ENCODE measurements around the gene AUTS2.

AUTS2 gene

GRCh38 chr7:69625798-69626197 is 27.5 kb downstream of the AUTS2 start:
- no peak for DNase-seq

GRCh38 chr7:69630292-69630691 is 32.0 kb downstream of the AUTS2 start:
- DNase-seq: no peak

- DNase-seq: no peak
Observed at GRCh38 chr7:69631131-69631530, 32.9 kb downstream of the AUTS2 start.

GRCh38 chr7:69632280-69632679 is 34.0 kb downstream of the AUTS2 start:
- DNase-seq: no peak

GRCh38 chr7:69633122-69633831 is 35.0 kb downstream of the AUTS2 start:
- DNase-seq: no peak

- DNase-seq: no peak
Observed at GRCh38 chr7:69635555-69636185, 37.4 kb downstream of the AUTS2 start.

- DNase-seq: no peak
Observed at GRCh38 chr7:69638674-69639073, 40.4 kb downstream of the AUTS2 start.

GRCh38 chr7:69640216-69640615 is 41.9 kb downstream of the AUTS2 start:
- no peak for DNase-seq

- no peak for DNase-seq
Observed at GRCh38 chr7:69640925-69641594, 42.8 kb downstream of the AUTS2 start.

GRCh38 chr7:69643265-69643664 is 45.0 kb downstream of the AUTS2 start:
- DNase-seq: no peak

GRCh38 chr7:69643708-69644445 is 45.6 kb downstream of the AUTS2 start:
- DNase-seq: no peak

- no peak for DNase-seq
Observed at GRCh38 chr7:69645683-69646082, 47.4 kb downstream of the AUTS2 start.

- peak; percentile 13 for DNase-seq
Observed at GRCh38 chr7:69651101-69651590, 52.9 kb downstream of the AUTS2 start.

GRCh38 chr7:69652947-69653701 is 54.8 kb downstream of the AUTS2 start:
- no peak for DNase-seq

GRCh38 chr7:69653806-69654205 is 55.5 kb downstream of the AUTS2 start:
- no peak for DNase-seq

GRCh38 chr7:69654381-69654780 is 56.1 kb downstream of the AUTS2 start:
- no peak for DNase-seq

- DNase-seq: no peak
Observed at GRCh38 chr7:69654849-69655707, 56.8 kb downstream of the AUTS2 start.

- DNase-seq: no peak
Observed at GRCh38 chr7:69656077-69656476, 57.8 kb downstream of the AUTS2 start.

GRCh38 chr7:69656890-69657289 is 58.6 kb downstream of the AUTS2 start:
- no peak for DNase-seq

GRCh38 chr7:69657331-69657730 is 59.1 kb downstream of the AUTS2 start:
- DNase-seq: no peak

GRCh38 chr7:69657985-69658384 is 59.7 kb downstream of the AUTS2 start:
- no peak for DNase-seq

GRCh38 chr7:69659983-69660382 is 61.7 kb downstream of the AUTS2 start:
- no peak for DNase-seq

Data from CD4-positive, alpha-beta T cell treated with Interleukin-10 for 1 hour (primary cell).